Endothelial cell of umbilical vein (primary cell): Measurements from ENCODE around the gene CCDC91. TPM values are rescaled to one million over a fixed set of nuclear protein-coding genes. Genes with fewer than 3 reads are reported as not detected.

Experiments
- BruUV-seq: library from RNA; stranded (reverse); fragments of 400-500 nt; replicated peaks from 2 replicates; lab custom pipeline; 2021; lab: Mats Ljungman, UMichigan
- CTCF ChIA-PET: fragments of 300-600, 350-600 bp; sonication (Branson Sonifier 250); formaldehyde crosslinking; loops from one replicate; lab custom pipeline; 2021; ENCODE audit warnings: antibody characterized with exemption, inconsistent platforms; lab: Charles Lee
- POLR2A ChIA-PET: fragments of 300-600, 350-600 bp; sonication (Branson Sonifier 250); formaldehyde crosslinking; loops from one replicate; lab custom pipeline; 2021; ENCODE audit warnings: antibody characterized with exemption, inconsistent platforms; lab: Charles Lee
- DNase-seq: peaks from one replicate; pipeline ENCODE4 v3.0.0-alpha.2; 2011; ENCODE audit warnings: low read depth, low spot score
- FAIRE-seq: peaks from 2 replicates; lab custom pipeline; 2011; peaks lifted over from hg19 to GRCh38; lab: Jason Lieb, UNC
- H2AFZ ChIP-seq: 2 replicates; pipeline ENCODE4 v1.6.0; 2012; ENCODE audit warnings: low read depth, low read length, control low read depth, inconsistent platforms
- H3K27ac ChIP-seq: 2 replicates; pipeline ENCODE4 v1.5.1; 2011; ENCODE audit warnings: low read depth, mild to moderate bottlenecking, control low read depth, low read length, moderate library complexity; ENCODE audit not compliant: insufficient read depth
- H3K27me3 ChIP-seq, 2 experiments: 2 replicates each; pipeline versions ENCODE4 v1.6.0 to v1.6.1; 2011; ENCODE audit warnings: low read length in 2 of 2, mixed read lengths in 1 of 2; ENCODE audit not compliant: control insufficient read depth in 2 of 2, insufficient read depth in 2 of 2
- H3K36me3 ChIP-seq, 2 experiments: 2 replicates in 1 of 2; 3 replicates in 1 of 2; pipeline ENCODE4 v1.5.1; 2011; ENCODE audit warnings: low read length in 2 of 2, mild to moderate bottlenecking in 1 of 2, moderate library complexity in 1 of 2; ENCODE audit not compliant: control insufficient read depth in 2 of 2, insufficient read depth in 2 of 2; ENCODE audit errors: extremely low read depth in 1 of 2
- H3K4me1 ChIP-seq: 3 replicates; pipeline ENCODE4 v1.5.1; 2011; ENCODE audit warnings: mild to moderate bottlenecking, low read length; ENCODE audit not compliant: control insufficient read depth, insufficient read depth; ENCODE audit errors: extremely low read depth
- H3K4me2 ChIP-seq: 2 replicates; pipeline ENCODE4 v1.6.1; 2011; ENCODE audit warnings: low read length, control low read depth, mixed read lengths; ENCODE audit not compliant: insufficient read depth
- H3K4me3 ChIP-seq, 3 experiments: fragments of 200-600 bp in 1 of 3; sonication (generic), shearing (Covaris generic) in 1 of 3; replicated peaks in 1 of 3; 2 replicates each; pipeline ENCODE4 v1.5.1; 2011 to 2016; ENCODE audit warnings: control low read depth in 3 of 3, low read length in 3 of 3, mild to moderate bottlenecking in 2 of 3, inconsistent platforms in 1 of 3, low read depth in 1 of 3, moderate library complexity in 1 of 3; ENCODE audit not compliant: insufficient read depth in 1 of 3
- H3K79me2 ChIP-seq: 2 replicates; pipeline ENCODE4 v1.6.0; 2012; ENCODE audit warnings: low read length, inconsistent platforms; ENCODE audit not compliant: control insufficient read depth, insufficient read depth
- H3K9ac ChIP-seq: replicated peaks from 2 replicates; pipeline ENCODE3; 2011; ENCODE audit warnings: low read length, control low read depth; ENCODE audit not compliant: insufficient read depth; ENCODE audit errors: extremely low read depth
- H3K9me1 ChIP-seq: replicated peaks from 3 replicates; pipeline ENCODE4 v1.6.0; 2011; ENCODE audit warnings: mild to moderate bottlenecking, low read length; ENCODE audit not compliant: control insufficient read depth, insufficient read depth; ENCODE audit errors: extremely low read depth
- H3K9me3 ChIP-seq: replicated peaks from 2 replicates; pipeline ENCODE4 v1.5.1; 2012; ENCODE audit warnings: low read length, inconsistent platforms; ENCODE audit not compliant: control insufficient read depth, insufficient read depth
- H4K20me1 ChIP-seq: replicated peaks from 2 replicates; pipeline ENCODE3; 2011; ENCODE audit warnings: mild to moderate bottlenecking, low read length; ENCODE audit not compliant: control insufficient read depth, insufficient read depth; ENCODE audit errors: extremely low read depth
- CTCF ChIP-seq, 2 donors: IDR thresholded peaks; 1 replicate in 1 of 2; 2 replicates in 1 of 2; pipeline ENCODE4 v1.5.1; 2011; ENCODE audit warnings: low read length in 2 of 2, mild to moderate bottlenecking in 2 of 2, moderate library complexity in 2 of 2, control low read depth in 1 of 2, inconsistent platforms in 1 of 2, low read depth in 1 of 2; ENCODE audit not compliant: insufficient read depth in 1 of 2; ENCODE audit errors: extremely low read depth in 1 of 2
- EZH2 ChIP-seq: IDR thresholded peaks from 2 replicates; pipeline ENCODE4 v1.6.1; 2012; ENCODE audit warnings: borderline replicate concordance, low read depth, mild to moderate bottlenecking, moderate library complexity, low read length, inconsistent platforms; ENCODE audit not compliant: severe bottlenecking
- FOS ChIP-seq: IDR thresholded peaks from 2 replicates; pipeline ENCODE4 v1.6.1; 2011; ENCODE audit warnings: mild to moderate bottlenecking, low read length, moderate library complexity, borderline replicate concordance; ENCODE audit not compliant: insufficient read depth
- GATA2 ChIP-seq: IDR thresholded peaks from 2 replicates; pipeline ENCODE4 v1.7.0; 2011; ENCODE audit warnings: low read depth, mild to moderate bottlenecking, moderate library complexity, mixed read lengths, low read length; ENCODE audit not compliant: insufficient read length, insufficient read depth
- JUN ChIP-seq: IDR thresholded peaks from 2 replicates; pipeline ENCODE4 v1.6.1; 2011; ENCODE audit warnings: borderline replicate concordance, low read depth; ENCODE audit not compliant: insufficient read length, insufficient read depth
- MAX ChIP-seq: IDR thresholded peaks from 2 replicates; pipeline ENCODE4 v1.6.1; 2011; ENCODE audit not compliant: insufficient read depth, insufficient read length
- MYC ChIP-seq: IDR thresholded peaks from one replicate; pipeline ENCODE4 v1.6.1; 2011; ENCODE audit warnings: mild to moderate bottlenecking, low read depth, low read length
- POLR2A ChIP-seq: IDR thresholded peaks from 2 replicates; pipeline ENCODE4 v1.6.1; 2012; ENCODE audit warnings: low read depth, mild to moderate bottlenecking, control low read depth, low read length
- POLR2AphosphoS5 ChIP-seq: IDR thresholded peaks from 2 replicates; pipeline ENCODE4 v1.6.1; 2012; ENCODE audit warnings: low read depth, mild to moderate bottlenecking, control low read depth, low read length, moderate library complexity; ENCODE audit not compliant: insufficient read depth
- dilution Hi-C: fragments of 300-500 bp; cut with MboI; formaldehyde crosslinking; loops from one replicate; pipeline ENCODE4 v1.15.0; 2019; ENCODE audit warnings: low sequenced_read_pairs; ENCODE audit not compliant: extremely low pct_ligation_motif_present
- intact Hi-C: fragments of 100-400 bp; cut with micrococcal nuclease; formaldehyde crosslinking; loops from one replicate; pipeline ENCODE4 v1.10.0; 2022
- polyA plus RNA-seq, 4 experiments: library from polyadenylated mRNA; depleted of rRNA in 3 of 4; stranded (reverse) in 3 of 4; unstranded in 1 of 4; fragments of >200 nt; gene quantifications; 2 replicates each; pipeline versions ENCODE4 v1.2.1 to v1.2.3, GENCODE V29; 2011 to 2012; ENCODE audit warnings: missing spikeins in 1 of 4
- total RNA-seq: library from RNA; stranded (reverse); gene quantifications from 2 replicates; pipeline ENCODE4 v1.2.3, GENCODE V29; 2021

Gene CCDC91
- total and polyA plus RNA-seq, 2 donors (not counting 3 experiments of a cell fraction or from before 2014, with no cell fraction given), result 3.8 to 10.5 TPM

- no peak overlapping the region for H3K4me2 ChIP-seq
- no TSS peak for BruUV-seq
- dilution Hi-C loops (no loop called here), intact Hi-C loops (no loop called here)
- ChIA-PET CTCF (no interaction called here), POLR2A (no interaction called here)
- FAIRE-seq (no peak), DNase-seq (no peak)
- no peak overlapping the region for H3K4me3 ChIP-seq
- H2AFZ ChIP-seq, result no peak overlapping the region
- no peaks in the 10 kb centered on the region for H3K79me2 ChIP-seq
- no peaks in the 10 kb centered on the region for H3K4me1 ChIP-seq
- H3K9ac ChIP-seq, result no peak overlapping the region
- H3K9me3 ChIP-seq, result no peaks in the 10 kb centered on the region
- H4K20me1 ChIP-seq, result no peaks in the 10 kb centered on the region
- no peak for TF ChIP-seq MAX
- TF ChIP-seq JUN, result no peak
- TF ChIP-seq CTCF (IDR thresholded peaks at IDR 0.05; ENCODE audit: extremely low read depth in 1 of 2, insufficient read depth in 1 of 2, low read depth in 1 of 2, low read length in 2 of 2), result no peak
- no peak for TF ChIP-seq EZH2
- no peak for TF ChIP-seq GATA2
- TF ChIP-seq POLR2A, result no peak
- TF ChIP-seq MYC, result no peak
- TF ChIP-seq FOS, result no peak
- TF ChIP-seq POLR2AphosphoS5, result no peak
- no peaks in the 10 kb centered on the region for H3K36me3 ChIP-seq
- H3K9me1 ChIP-seq, result no peaks in the 10 kb centered on the region
- H3K27ac ChIP-seq, result no peak overlapping the region
- H3K27me3 ChIP-seq, result no peaks in the 10 kb centered on the region
Measured at GRCh38 chr12:28443337-28443736, 253.1 kb downstream of the CCDC91 start.
